ENCODE results near the gene SLC4A3. TPM values are rescaled to one million over a fixed set of nuclear protein-coding genes. Genes with fewer than 3 reads are reported as not detected.

Gene SLC4A3
- total and polyA plus RNA-seq, 2 of the 8 experiments (the other 6 are each of a cell fraction or from before 2014, with no cell fraction given): 4.8 to 7.4 TPM

DNA sequence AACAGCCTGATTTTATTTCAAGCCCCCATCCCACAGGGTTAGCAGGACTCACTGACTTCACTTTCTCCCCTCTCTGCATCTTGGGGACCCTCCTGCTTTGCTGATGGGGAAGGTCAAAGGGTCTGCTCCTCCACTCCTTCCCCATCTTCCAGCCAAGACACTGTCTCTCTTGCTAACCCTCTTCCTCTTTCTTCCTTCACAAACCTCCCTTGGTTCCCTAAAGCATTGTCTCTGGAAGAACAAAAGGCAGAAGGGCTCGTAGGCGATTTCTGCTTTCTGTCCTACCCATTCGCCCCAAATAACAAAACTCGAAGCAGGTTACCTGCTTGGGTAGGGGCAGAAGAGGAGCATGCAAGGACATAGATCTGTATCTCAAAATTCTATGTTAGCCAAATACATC is 5.5 kb upstream of the SLC4A3 start (continued):
- TF ChIP-seq, protein P1, sequence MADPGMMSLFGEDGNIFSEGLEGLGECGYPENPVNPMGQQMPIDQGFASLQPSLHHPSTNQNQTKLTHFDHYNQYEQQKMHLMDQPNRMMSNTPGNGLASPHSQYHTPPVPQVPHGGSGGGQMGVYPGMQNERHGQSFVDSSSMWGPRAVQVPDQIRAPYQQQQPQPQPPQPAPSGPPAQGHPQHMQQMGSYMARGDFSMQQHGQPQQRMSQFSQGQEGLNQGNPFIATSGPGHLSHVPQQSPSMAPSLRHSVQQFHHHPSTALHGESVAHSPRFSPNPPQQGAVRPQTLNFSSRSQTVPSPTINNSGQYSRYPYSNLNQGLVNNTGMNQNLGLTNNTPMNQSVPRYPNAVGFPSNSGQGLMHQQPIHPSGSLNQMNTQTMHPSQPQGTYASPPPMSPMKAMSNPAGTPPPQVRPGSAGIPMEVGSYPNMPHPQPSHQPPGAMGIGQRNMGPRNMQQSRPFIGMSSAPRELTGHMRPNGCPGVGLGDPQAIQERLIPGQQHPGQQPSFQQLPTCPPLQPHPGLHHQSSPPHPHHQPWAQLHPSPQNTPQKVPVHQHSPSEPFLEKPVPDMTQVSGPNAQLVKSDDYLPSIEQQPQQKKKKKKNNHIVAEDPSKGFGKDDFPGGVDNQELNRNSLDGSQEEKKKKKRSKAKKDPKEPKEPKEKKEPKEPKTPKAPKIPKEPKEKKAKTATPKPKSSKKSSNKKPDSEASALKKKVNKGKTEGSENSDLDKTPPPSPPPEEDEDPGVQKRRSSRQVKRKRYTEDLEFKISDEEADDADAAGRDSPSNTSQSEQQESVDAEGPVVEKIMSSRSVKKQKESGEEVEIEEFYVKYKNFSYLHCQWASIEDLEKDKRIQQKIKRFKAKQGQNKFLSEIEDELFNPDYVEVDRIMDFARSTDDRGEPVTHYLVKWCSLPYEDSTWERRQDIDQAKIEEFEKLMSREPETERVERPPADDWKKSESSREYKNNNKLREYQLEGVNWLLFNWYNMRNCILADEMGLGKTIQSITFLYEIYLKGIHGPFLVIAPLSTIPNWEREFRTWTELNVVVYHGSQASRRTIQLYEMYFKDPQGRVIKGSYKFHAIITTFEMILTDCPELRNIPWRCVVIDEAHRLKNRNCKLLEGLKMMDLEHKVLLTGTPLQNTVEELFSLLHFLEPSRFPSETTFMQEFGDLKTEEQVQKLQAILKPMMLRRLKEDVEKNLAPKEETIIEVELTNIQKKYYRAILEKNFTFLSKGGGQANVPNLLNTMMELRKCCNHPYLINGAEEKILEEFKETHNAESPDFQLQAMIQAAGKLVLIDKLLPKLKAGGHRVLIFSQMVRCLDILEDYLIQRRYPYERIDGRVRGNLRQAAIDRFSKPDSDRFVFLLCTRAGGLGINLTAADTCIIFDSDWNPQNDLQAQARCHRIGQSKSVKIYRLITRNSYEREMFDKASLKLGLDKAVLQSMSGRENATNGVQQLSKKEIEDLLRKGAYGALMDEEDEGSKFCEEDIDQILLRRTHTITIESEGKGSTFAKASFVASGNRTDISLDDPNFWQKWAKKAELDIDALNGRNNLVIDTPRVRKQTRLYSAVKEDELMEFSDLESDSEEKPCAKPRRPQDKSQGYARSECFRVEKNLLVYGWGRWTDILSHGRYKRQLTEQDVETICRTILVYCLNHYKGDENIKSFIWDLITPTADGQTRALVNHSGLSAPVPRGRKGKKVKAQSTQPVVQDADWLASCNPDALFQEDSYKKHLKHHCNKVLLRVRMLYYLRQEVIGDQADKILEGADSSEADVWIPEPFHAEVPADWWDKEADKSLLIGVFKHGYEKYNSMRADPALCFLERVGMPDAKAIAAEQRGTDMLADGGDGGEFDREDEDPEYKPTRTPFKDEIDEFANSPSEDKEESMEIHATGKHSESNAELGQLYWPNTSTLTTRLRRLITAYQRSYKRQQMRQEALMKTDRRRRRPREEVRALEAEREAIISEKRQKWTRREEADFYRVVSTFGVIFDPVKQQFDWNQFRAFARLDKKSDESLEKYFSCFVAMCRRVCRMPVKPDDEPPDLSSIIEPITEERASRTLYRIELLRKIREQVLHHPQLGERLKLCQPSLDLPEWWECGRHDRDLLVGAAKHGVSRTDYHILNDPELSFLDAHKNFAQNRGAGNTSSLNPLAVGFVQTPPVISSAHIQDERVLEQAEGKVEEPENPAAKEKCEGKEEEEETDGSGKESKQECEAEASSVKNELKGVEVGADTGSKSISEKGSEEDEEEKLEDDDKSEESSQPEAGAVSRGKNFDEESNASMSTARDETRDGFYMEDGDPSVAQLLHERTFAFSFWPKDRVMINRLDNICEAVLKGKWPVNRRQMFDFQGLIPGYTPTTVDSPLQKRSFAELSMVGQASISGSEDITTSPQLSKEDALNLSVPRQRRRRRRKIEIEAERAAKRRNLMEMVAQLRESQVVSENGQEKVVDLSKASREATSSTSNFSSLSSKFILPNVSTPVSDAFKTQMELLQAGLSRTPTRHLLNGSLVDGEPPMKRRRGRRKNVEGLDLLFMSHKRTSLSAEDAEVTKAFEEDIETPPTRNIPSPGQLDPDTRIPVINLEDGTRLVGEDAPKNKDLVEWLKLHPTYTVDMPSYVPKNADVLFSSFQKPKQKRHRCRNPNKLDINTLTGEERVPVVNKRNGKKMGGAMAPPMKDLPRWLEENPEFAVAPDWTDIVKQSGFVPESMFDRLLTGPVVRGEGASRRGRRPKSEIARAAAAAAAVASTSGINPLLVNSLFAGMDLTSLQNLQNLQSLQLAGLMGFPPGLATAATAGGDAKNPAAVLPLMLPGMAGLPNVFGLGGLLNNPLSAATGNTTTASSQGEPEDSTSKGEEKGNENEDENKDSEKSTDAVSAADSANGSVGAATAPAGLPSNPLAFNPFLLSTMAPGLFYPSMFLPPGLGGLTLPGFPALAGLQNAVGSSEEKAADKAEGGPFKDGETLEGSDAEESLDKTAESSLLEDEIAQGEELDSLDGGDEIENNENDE (IDR thresholded peaks at IDR 0.05; ENCODE audit: insufficient replicate concordance, low read length): no peak
